ENCODE data around the gene PAX2.

GRCh38 chr10:100790761-100791208 lies 45.4 kb downstream of the PAX2 start:
- TF ChIP-seq USF1 (CRISPR knock-in tag; IDR thresholded peaks at IDR 0.05): no peak
- TF ChIP-seq CTCF (IDR thresholded peaks at IDR 0.05): no peak
- no peak for TF ChIP-seq USF2 (CRISPR knock-in tag; IDR thresholded peaks at IDR 0.05)
- TF ChIP-seq ZNF416 (CRISPR knock-in tag; IDR thresholded peaks at IDR 0.05): no peak
- no peak for TF ChIP-seq EMX1 (CRISPR knock-in tag; IDR thresholded peaks at IDR 0.05)
- TF ChIP-seq RELA (CRISPR knock-in tag; IDR thresholded peaks at IDR 0.05; ENCODE audit: borderline replicate concordance): no peak
- no peak for TF ChIP-seq CREB1 (CRISPR knock-in tag; IDR thresholded peaks at IDR 0.05)
- TF ChIP-seq ZNF219 (CRISPR knock-in tag; IDR thresholded peaks at IDR 0.05; ENCODE audit: borderline replicate concordance): no peak
- TF ChIP-seq MAX (CRISPR knock-in tag; IDR thresholded peaks at IDR 0.05): no peak
- no peak for TF ChIP-seq MYBL2 (CRISPR knock-in tag; IDR thresholded peaks at IDR 0.05)
- TF ChIP-seq NFYB (CRISPR knock-in tag; conservative IDR thresholded peaks at IDR 0.05; ENCODE audit: low read depth): no peak

All from WTC11 (cell line).